ENCODE data around the gene ALPL. TPM values are rescaled to one million over a fixed set of nuclear protein-coding genes. Genes with fewer than 3 reads are reported as not detected.
"Not testable (repeated sequence)": the region's sequence is repeated elsewhere in the genome, so short reads cannot be mapped to it uniquely, and the experiment has no call there.

ALPL gene
- total RNA-seq = 14.9 and 15.1 TPM in 2 replicates
- polyA plus RNA-seq (2012) = 21.3 TPM

GRCh38 chr1:21509351-21510112 lies at the start of gene ALPL:
TSS of gene ALPL (plus strand) at chr1:21509423. CDS start at chr1:21554082, 44,659 bp downstream.
- no peak for DNase-seq (ENCODE audit: low read depth)

- not testable (repeated sequence) for DNase-seq (ENCODE audit: low read depth)
Measured at GRCh38 chr1:21465127-21465526, 44.1 kb upstream of the ALPL start.

- DNase-seq (ENCODE audit: low read depth) = not testable (repeated sequence)
Measured at GRCh38 chr1:21467946-21468345, 41.3 kb upstream of the ALPL start.

DNA sequence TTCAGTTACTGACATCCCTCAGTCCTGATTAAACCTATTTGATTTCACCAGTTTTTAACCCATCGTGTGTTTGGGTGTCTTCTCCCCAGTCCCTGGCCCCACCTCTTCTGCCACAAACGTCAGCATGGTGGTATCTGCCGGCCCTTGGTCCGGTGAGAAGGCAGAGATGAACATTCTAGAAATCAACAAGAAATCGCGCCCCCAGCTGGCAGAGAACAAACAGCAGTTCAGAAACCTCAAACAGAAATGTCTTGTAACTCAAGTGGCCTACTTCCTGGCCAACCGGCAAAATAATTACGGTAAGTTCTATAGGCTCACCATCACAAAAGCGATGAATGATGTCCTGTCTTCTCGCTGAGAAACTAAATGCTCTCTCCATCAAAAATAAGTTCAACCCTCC lies 40.6 kb upstream of the ALPL start:
- DNase-seq (ENCODE audit: low read depth) = no peak

DNA sequence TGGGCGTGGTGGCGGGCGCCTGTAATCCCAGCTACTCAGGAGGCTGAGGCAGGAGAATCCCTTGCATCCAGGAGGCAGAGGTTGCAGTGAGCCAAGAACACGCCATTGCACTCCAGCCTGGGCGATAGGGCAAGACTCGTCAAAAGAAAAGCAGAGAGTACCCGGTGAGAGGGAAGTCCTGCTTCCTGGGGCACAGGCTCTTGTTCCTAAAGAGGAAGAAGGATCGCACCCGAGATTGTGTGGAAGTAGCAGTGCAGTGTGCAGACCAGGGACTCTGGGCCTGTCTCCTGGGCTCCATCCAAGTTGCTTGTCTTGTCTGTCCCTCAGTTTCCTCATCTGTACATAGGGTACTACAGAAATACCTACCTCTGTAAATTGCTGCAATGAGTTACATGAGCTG lies 39.6 kb upstream of the ALPL start:
- DNase-seq (ENCODE audit: low read depth) = no peak

DNA sequence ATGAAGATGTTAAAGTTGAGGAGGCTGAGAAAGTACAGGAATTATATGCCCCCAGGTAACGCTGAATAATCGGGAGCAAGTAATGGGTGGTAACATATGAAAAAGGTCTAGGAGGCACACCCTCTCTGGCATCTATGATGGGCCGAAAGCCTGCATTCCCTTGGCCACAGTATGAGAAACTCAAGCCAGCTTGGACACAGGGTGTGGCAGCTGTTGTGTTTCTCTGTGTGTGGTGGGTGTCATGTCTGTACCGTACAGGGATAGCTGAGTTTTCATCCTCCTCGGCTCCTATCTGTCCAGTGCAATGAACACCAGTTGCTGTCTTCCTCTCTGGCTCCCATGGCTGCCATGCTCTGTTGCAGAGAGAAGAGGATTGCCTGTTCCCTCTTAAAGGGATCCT lies 36.4 kb upstream of the ALPL start:
- peak; percentile 57 for DNase-seq (ENCODE audit: low read depth)

DNA sequence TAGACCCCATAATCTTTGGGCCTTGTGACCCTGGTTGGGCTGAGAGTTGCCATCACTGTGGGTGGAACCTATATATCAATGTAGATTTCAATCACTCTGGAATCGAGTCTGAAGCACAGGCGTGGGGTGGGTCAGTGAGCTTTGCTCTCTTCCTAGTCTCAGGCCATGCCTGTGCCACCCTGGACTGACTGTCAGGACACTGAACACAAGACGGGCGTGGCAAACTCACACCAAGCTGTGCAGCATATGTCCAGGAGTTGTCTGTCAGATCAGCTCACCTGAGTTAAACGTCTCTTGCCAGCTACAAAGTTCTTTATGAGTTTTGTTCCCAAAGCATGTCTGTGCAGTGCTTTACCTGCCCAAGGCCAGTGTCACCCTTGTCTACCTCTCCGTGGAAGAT lies 30.9 kb upstream of the ALPL start:
- DNase-seq (ENCODE audit: low read depth) = no peak

- not testable (repeated sequence) for DNase-seq (ENCODE audit: low read depth)
Measured at GRCh38 chr1:21483881-21484280, 25.3 kb upstream of the ALPL start.

- no peak for DNase-seq (ENCODE audit: low read depth)
Measured at GRCh38 chr1:21489146-21489545, 20.1 kb upstream of the ALPL start.

- no peak for DNase-seq (ENCODE audit: low read depth)
Measured at GRCh38 chr1:21490774-21491487, 18.3 kb upstream of the ALPL start.

GRCh38 chr1:21491488-21492355 lies 17.5 kb upstream of the ALPL start:
- DNase-seq (ENCODE audit: low read depth) = no peak

DNA sequence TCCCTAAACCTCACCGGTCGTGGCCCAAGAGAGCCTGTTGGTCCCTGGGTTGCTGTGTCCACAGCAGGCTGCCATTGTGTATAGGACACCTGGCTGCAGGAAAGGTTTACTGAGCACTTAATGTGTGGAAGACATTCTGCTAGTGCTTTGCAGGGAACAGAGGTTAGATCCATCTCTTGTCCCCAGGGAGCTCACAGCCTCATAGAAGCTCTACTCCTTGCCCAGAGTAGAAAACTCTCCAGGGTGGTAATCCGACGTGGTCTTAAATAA lies 16.9 kb upstream of the ALPL start:
- DNase-seq (ENCODE audit: low read depth) = no peak

DNA sequence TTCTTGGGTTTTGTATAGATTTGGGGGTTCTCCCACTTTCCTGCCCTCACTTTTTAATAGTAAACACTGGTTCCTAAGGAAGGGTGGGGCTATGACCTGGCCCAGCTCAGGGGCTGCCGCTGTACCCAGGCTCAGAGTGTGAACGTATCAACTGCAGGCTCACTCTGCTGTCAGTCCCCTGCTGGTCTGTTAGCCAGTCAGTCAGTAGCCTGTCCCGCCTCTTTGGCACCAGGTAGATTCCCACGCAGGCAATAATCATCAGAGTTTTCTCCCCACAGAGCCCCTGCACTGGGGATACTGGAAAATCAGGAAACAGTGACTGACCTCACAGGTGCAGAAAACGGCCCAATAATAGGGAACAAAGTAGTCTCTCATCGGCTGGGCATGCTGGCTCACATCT lies 15.0 kb upstream of the ALPL start:
- DNase-seq (ENCODE audit: low read depth) = no peak

- DNase-seq (ENCODE audit: low read depth) = no peak
Measured at GRCh38 chr1:21495225-21495820, 13.9 kb upstream of the ALPL start.

DNA sequence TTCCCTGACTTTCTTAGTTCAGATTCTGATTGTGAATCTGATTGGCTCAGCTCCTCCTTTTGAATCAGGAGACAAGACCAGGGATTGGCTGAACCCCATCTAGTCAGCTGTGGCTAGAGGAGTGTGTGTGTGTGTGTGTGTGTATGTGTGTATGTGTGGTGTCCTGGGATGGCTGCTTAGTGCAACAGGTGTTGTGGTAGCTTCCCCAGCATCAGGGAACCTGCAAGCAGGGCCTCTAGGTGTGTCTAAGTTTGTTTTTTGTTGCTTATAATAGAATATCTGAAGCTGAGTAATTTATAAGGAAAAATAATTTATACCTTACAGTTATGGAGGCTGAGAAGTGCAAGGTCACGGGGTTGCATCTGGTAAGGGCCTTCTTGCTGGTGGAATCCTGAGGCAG lies 13.2 kb upstream of the ALPL start:
- no peak for DNase-seq (ENCODE audit: low read depth)

DNA sequence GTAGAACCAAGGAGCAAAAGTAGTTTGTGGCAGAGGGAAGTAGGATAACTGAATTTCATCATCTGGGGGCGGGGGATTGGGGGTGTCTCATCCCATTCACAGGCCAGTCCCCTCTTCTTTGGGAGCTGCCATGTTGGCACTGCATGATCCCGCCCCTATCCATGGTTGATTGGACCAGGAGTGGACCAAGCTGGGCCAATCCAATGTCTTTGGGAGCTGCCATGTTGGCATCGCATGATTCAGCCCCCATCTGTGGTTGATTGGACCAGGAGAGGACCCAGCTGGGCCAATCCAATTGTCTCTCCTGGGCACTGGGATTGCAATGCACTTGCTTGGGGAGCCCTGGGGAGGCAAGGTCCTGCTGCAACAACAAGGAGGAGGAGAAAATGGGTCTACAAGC lies 12.3 kb upstream of the ALPL start:
- no peak for DNase-seq (ENCODE audit: low read depth)

DNA sequence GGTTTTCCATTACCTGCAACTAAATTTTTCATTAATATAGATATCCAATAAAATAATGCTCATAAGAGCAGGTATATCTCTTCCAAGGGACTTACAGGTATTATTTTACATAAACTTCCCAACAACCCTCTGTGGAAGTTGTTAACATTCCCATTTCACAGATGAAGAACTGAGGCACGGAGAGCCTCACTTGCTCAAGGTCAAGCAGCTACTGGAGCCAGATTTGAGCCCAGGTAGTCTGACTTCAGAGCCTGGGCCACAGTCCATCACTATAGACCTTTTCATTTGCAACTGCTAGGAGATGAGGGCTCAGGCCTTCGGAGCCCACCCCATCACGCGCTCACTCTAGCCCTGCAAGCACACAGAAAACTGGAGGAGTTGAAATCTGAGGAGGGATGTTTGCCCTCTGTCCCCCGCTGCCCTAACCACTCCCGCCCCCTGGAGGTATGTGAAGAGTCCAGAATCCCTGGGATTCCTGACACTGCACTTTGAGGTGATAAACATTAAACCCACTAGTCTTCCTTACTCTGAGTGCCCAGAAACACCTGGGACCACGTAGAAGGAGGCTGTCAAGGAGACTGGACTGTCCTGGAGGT lies 11.7 kb upstream of the ALPL start:
- DNase-seq (ENCODE audit: low read depth) = no peak

- no peak for DNase-seq (ENCODE audit: low read depth)
Measured at GRCh38 chr1:21499283-21499950, 9.8 kb upstream of the ALPL start.

- DNase-seq (ENCODE audit: low read depth) = no peak
Measured at GRCh38 chr1:21503706-21504377, 5.4 kb upstream of the ALPL start.

- no peak for DNase-seq (ENCODE audit: low read depth)
Measured at GRCh38 chr1:21506804-21507203, 2.4 kb upstream of the ALPL start.

All from myocyte (in vitro differentiated cells).